Kidney glomerular epithelial cell (primary cell): ENCODE measurements around the gene PTPRM.

Experiments
- DNase-seq: peaks from one replicate; lab custom pipeline; 2025; lab: John Stamatoyannopoulos, UW

PTPRM gene

GRCh38 chr18:8326763-8327394 lies 759.8 kb downstream of the PTPRM start:
- no peak for DNase-seq

- DNase-seq: no peak
Observed at GRCh38 chr18:8328126-8328525, 761.0 kb downstream of the PTPRM start.

- DNase-seq: no peak
Observed at GRCh38 chr18:8329186-8329771, 762.2 kb downstream of the PTPRM start.

- no peak for DNase-seq
Observed at GRCh38 chr18:8330575-8330974, 763.5 kb downstream of the PTPRM start.

- no peak for DNase-seq
Observed at GRCh38 chr18:8332286-8332685, 765.2 kb downstream of the PTPRM start.

GRCh38 chr18:8333961-8334360 lies 766.8 kb downstream of the PTPRM start:
- no peak for DNase-seq

- no peak for DNase-seq
Observed at GRCh38 chr18:8337211-8337610, 770.1 kb downstream of the PTPRM start.

GRCh38 chr18:8339210-8339609 lies 772.1 kb downstream of the PTPRM start:
- DNase-seq: no peak

- no peak for DNase-seq
Observed at GRCh38 chr18:8339952-8340351, 772.8 kb downstream of the PTPRM start.

- DNase-seq: peak; percentile 87
Observed at GRCh38 chr18:8341481-8342230, 774.5 kb downstream of the PTPRM start.

GRCh38 chr18:8348051-8348720 lies 781.1 kb downstream of the PTPRM start:
- no peak for DNase-seq

GRCh38 chr18:8349608-8350323 lies 782.6 kb downstream of the PTPRM start:
- no peak for DNase-seq

GRCh38 chr18:8350628-8351027 lies 783.5 kb downstream of the PTPRM start:
- no peak for DNase-seq

GRCh38 chr18:8351161-8351560 lies 784.0 kb downstream of the PTPRM start:
- no peak for DNase-seq

GRCh38 chr18:8354304-8354703 lies 787.2 kb downstream of the PTPRM start:
- DNase-seq: no peak

- no peak for DNase-seq
Observed at GRCh38 chr18:8356001-8356400, 788.9 kb downstream of the PTPRM start.

GRCh38 chr18:8357320-8357719 lies 790.2 kb downstream of the PTPRM start:
- no peak for DNase-seq

GRCh38 chr18:8358033-8358765 lies 791.1 kb downstream of the PTPRM start:
- DNase-seq: no peak

GRCh38 chr18:8359076-8359475 lies 792.0 kb downstream of the PTPRM start:
- no peak for DNase-seq

GRCh38 chr18:8359481-8359880 lies 792.4 kb downstream of the PTPRM start:
- no peak for DNase-seq

- DNase-seq: no peak
Observed at GRCh38 chr18:8361941-8362471, 794.9 kb downstream of the PTPRM start.
